Adrenal gland (tissue), 12 donors: ENCODE data around the gene LCMT1. TPM values are rescaled to one million over a fixed set of nuclear protein-coding genes. Genes with fewer than 3 reads are reported as not detected.

Experiments used
- DNase-seq, 7 donors: peaks; one replicate each; pipeline ENCODE4 v3.0.0-alpha.2; 2019 to 2020
- H3K27ac ChIP-seq, 5 donors: fragments of 200-600 bp; sonication (generic) in 4 of 5; 1 replicate in 3 of 5; 2 replicates in 2 of 5; pipeline versions ENCODE4 v1.5.1 to v1.8.0; 2016 to 2020; ENCODE audit warnings: mild to moderate bottlenecking in 1 of 5
- H3K27me3 ChIP-seq: fragments of 200-600 bp; 2 replicates; pipeline ENCODE4 v1.8.0; 2021
- H3K36me3 ChIP-seq, 2 donors: fragments of 200-600 bp; replicated peaks in 1 of 2; 1 replicate in 1 of 2; 2 replicates in 1 of 2; pipeline versions ENCODE4 v1.5.1 to v1.8.0; 2018 to 2022
- H3K4me1 ChIP-seq, 2 donors: fragments of 200-600 bp; replicated peaks in 1 of 2; 1 replicate in 1 of 2; 2 replicates in 1 of 2; pipeline versions ENCODE4 v1.5.1 to v1.8.0; 2018 to 2021
- H3K4me3 ChIP-seq, 4 donors: fragments of 200-600 bp; sonication (generic) in 3 of 4; one replicate each; pipeline ENCODE4 v1.5.1; 2016 to 2018
- H3K9me3 ChIP-seq, 3 donors: fragments of 200-600 bp; sonication (generic) in 1 of 3; replicated peaks in 1 of 3; 1 replicate in 2 of 3; 2 replicates in 1 of 3; pipeline versions ENCODE4 v1.5.1 to v1.8.0; 2016 to 2021
- POLR2A ChIP-seq, 2 donors: fragments of 450-650 bp; IDR thresholded peaks; one replicate each; pipeline ENCODE4 v1.6.1; 2017; ENCODE audit warnings: antibody characterized with exemption in 2 of 2, mild to moderate bottlenecking in 2 of 2, moderate library complexity in 1 of 2
- WGBS, 4 donors: extraction: QIAGEN DNeasy Blood & Tissue Kit in 2 of 4; methylation state at CpG; one replicate each; pipeline versions ENCODE4 v1.1.5 to v1.1.7; 2013 to 2017; 5-methylcytosine and 5-hydroxymethylcytosine counted together
- intact Hi-C, 2 donors: fragments of 100-400 bp; cut with DNase I; formaldehyde crosslinking; loops; one replicate each; pipeline versions ENCODE4 v1.14.1 to v1.15.0; 2022 to 2023
- polyA plus RNA-seq, 3 donors: library from polyadenylated mRNA; stranded (reverse); fragments of 200-250 nt in 2 of 3; fragments of 350-450 nt in 1 of 3; fragmentation: Illumina TruSeq in 1 of 3; extraction: RNeasy Lipid Tissue Mini Kit (QIAGEN cat#74804) in 1 of 3; gene quantifications; one replicate each; pipeline ENCODE4 v1.2.3, GENCODE V29; 2013 to 2014
- total RNA-seq, 9 donors: library from RNA; depleted of rRNA in 4 of 9; stranded (reverse); fragments of >200 nt in 4 of 9; fragments of 120-200 nt in 1 of 9; fragmentation: NEBNext Ultra II Directional in 1 of 9; extraction: Animal tissue kit (Norgen Biotek cat#: 25700) in 1 of 9; gene quantifications; one replicate each; pipeline versions ENCODE4 v1.1.0 to v1.2.4, GENCODE V29; 2013 to 2023
- TF ChIP-seq, protein P1 (sequence below), 6 experiments: fragments of 450-650 bp in 4 of 6; fragments of 200-600 bp in 2 of 6; sonication (generic) in 1 of 6; IDR thresholded peaks; 1 replicate in 5 of 6; 2 replicates in 1 of 6; pipeline versions ENCODE4 v1.5.1 to v1.8.0; 2016 to 2021; ENCODE audit warnings: antibody characterized with exemption in 6 of 6, mild to moderate bottlenecking in 2 of 6, moderate library complexity in 1 of 6
- donor health status: healthy with polysubstance abuse.
- donor health status: Bipolar disorder and iron deficiency.
- donor health status: DM: yes; HTN: yes; CAD: no.
- donor health status: DM: no; HTN: no; CAD: no.
- donor health status: DM: no; HTN: no; CAD: no.
- donor health status: DM: yes; HTN: yes; CAD: no.

The LCMT1 gene
- total and polyA plus RNA-seq, 12 donors: 28.1 to 60.3 (median 43.5) TPM

DNA sequence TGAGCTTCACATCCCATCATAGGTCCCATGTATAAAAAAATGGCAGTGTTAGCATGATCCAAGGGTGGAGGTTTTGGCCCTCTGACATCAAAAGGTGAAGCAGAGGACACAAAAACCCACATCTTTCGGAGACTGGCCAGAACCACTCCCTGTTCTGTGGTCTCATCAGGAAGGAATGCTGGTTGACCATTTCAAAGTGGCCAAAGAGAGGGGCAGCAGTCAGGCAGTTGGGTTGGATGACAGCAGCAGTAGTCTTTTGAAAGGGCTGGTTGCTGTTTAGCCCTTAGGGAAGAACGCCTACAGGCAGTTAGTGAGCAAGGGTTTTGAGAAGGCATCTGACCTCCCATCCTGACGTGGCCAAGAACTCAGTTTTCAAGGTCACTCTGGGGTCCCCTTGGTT, 40.5 kb downstream of the LCMT1 start:
- Histone ChIP-seq H3K9me3 (no peaks in the 10 kb centered on the region), H3K27ac (no peak overlapping the region), H3K4me1 (peaks cover 7 to 19% of the 10 kb centered on the region in 2 donors), H3K4me3 (no peak overlapping the region), H3K36me3 (no peaks in the 10 kb centered on the region), H3K27me3 (no peaks in the 10 kb centered on the region)
- intact Hi-C loops: no loop called here
- TF ChIP-seq POLR2A (IDR thresholded peaks at IDR 0.05): no peak
- TF ChIP-seq, protein P1, sequence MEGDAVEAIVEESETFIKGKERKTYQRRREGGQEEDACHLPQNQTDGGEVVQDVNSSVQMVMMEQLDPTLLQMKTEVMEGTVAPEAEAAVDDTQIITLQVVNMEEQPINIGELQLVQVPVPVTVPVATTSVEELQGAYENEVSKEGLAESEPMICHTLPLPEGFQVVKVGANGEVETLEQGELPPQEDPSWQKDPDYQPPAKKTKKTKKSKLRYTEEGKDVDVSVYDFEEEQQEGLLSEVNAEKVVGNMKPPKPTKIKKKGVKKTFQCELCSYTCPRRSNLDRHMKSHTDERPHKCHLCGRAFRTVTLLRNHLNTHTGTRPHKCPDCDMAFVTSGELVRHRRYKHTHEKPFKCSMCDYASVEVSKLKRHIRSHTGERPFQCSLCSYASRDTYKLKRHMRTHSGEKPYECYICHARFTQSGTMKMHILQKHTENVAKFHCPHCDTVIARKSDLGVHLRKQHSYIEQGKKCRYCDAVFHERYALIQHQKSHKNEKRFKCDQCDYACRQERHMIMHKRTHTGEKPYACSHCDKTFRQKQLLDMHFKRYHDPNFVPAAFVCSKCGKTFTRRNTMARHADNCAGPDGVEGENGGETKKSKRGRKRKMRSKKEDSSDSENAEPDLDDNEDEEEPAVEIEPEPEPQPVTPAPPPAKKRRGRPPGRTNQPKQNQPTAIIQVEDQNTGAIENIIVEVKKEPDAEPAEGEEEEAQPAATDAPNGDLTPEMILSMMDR (IDR thresholded peaks at IDR 0.05): no peak
- 56 to 70% (median 66%) methylated on average over 2 to 3 of the region's 3 CpGs for WGBS, 4 donors
- DNase-seq: no peak

DNA sequence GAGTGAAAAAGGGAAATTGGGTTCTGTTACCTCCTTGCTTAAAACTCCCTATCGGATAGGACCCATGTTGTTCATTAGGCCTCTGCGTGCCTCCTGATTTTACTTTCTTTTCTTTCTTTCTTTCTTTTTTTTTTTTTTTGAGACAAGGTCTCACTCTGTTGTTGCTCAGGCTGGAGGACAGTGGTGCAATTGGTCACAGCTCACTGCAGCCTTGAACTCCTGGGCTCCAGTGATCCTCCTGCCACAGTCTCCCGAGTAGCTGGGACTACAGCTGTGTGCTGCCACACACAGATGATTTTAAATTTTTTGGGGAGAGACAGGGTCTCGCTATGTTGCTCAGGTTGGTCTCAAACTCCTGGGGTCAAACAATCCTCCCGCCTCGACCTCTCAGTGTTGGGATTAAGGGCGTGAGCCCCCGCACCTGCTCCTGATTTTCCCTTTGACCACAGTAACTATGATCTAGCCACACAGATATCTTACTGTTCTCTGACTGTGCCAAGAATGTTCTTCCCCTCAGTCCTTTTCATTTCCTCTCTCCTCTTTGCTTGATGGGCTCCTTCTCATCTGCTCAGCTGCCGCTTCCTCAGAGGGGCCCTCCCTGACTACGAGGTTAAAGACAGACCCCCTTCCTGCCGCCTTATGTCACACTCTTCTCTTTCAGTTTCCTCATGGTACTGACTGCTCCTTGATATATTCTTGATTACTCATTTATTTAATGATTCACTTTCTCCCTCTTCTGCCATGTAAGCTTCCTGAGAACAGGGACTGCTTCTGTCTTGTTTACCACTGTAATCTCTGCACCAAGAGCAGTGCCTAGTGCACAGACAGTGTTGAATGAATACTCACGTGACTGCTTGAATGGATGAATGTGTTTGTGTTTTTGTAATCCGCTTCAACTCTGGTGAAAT, 44.3 kb downstream of the LCMT1 start:
- H3K4me3 ChIP-seq: no peak overlapping the region
- H3K36me3 ChIP-seq: no peaks in the 10 kb centered on the region
- peaks cover 28% of the 10 kb centered on the region in 2 donors for H3K4me1 ChIP-seq
- DNase-seq: peak; percentile 48 to 81 (median 68)
- intact Hi-C loops: no loop called here
- no peaks in the 10 kb centered on the region for H3K27me3 ChIP-seq
- peak overlapping the region; percentile 37 to 91 (median 82) for H3K27ac ChIP-seq
- no peaks in the 10 kb centered on the region for H3K9me3 ChIP-seq
- 63 to 72% (median 70%) methylated on average over 13 of the region's 13 CpGs for WGBS, 4 donors
- peak in 1 of 2 donors; percentile 37 for TF ChIP-seq POLR2A (IDR thresholded peaks at IDR 0.05)
- TF ChIP-seq, protein P1 (IDR thresholded peaks at IDR 0.05): no peak

DNA sequence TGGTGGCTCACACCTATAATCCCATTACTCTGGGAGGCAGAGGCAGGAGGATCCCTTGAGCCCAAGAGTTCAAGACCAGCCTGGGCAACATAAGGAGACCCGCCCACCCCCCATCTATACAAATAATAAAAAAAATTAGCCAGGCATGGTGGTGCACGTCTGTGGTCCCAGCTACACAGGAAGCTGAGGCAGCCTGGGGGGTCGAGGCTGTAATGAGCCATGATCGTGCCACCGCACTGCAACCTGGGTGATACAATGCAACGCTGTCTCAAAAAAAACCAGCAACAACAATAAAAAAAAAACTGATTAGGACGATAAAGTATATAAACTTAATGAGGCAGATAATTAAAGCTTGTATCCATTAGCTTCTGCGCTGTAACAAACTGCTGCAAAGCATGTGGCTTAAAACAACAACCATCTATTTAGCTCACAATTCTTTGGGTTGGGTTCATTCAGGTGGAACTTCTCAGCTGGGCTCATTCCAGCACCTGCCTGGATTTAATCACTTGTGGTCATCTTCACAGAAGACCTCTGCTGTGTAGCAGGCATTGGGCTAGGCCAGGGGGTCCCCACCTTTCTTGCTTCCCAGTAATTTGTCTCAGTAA, 45.8 kb downstream of the LCMT1 start:
- TF ChIP-seq POLR2A (IDR thresholded peaks at IDR 0.05): no peak
- TF ChIP-seq, protein P1 (IDR thresholded peaks at IDR 0.05): no peak
- Histone ChIP-seq H3K9me3 (no peaks in the 10 kb centered on the region), H3K36me3 (peaks cover 0 to 9% of the 10 kb centered on the region in 2 donors), H3K27me3 (no peaks in the 10 kb centered on the region), H3K4me1 (peaks cover 22 to 28% of the 10 kb centered on the region in 2 donors), H3K27ac (peak overlapping the region in 1 of 5 donors; percentile 38), H3K4me3 (no peak overlapping the region)
- intact Hi-C loops: no loop called here
- 92 to 94% (median 94%) methylated on average over 8 of the region's 8 CpGs for WGBS, 4 donors
- no peak for DNase-seq

DNA sequence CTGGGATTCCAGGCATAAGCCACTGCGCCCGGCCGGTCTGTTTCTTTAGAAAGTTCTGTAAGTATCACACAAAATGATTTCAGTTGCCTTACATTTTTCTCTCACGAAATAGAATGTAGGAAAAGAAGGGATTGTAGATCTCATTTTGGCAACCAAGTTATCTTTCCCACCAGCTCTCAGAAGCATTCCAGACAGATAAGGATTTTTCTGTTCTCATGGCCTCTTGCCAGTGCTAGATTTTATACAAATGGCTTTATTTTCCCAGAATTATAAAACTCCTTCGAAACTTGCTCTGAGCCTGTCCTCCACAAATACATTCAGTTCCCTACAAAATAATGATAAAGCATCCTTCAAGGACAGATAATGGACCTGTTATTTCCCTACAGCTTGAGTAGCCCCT, 46.9 kb downstream of the LCMT1 start:
- Histone ChIP-seq H3K36me3 (peaks cover 0 to 11% of the 10 kb centered on the region in 2 donors), H3K4me3 (no peak overlapping the region), H3K27me3 (no peaks in the 10 kb centered on the region), H3K9me3 (no peaks in the 10 kb centered on the region), H3K4me1 (peaks cover 21 to 28% of the 10 kb centered on the region in 2 donors), H3K27ac (peak overlapping the region in 4 of 5 donors; percentile 10 to 74 (median 36))
- DNase-seq: peak in 1 of 7 donors; percentile 9
- TF ChIP-seq, protein P1 (IDR thresholded peaks at IDR 0.05): no peak
- no peak for TF ChIP-seq POLR2A (IDR thresholded peaks at IDR 0.05)
- intact Hi-C loops: no loop called here
- 54 to 73% (median 65%) methylated on average over 5 of the region's 5 CpGs for WGBS, 4 donors
